ENCODE measurements around the gene NPNT.

The NPNT gene

DNA sequence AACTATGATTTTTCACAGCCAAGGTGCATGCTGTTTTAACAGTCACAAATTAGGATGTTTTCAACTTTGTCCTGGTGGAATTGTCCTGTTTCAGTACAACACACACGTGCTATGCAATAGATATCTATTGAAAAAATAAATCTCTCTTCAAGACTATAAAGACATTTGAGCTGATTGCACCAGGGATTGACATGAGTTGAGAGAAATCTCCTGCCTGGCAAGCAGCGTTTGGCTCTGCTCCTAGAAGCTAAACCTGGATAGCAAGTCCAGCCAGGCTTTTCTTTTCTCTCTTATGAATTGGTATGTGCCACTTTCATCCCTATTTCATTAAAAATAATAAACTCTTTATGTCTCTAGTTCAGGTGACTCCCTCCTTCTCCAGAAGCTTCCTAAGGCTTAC, 16.6 kb upstream of the NPNT start:
- H3K9me3 ChIP-seq (ENCODE audit: control insufficient read depth, insufficient read depth, low read depth, low read length): peaks cover 5% of the 10 kb centered on the region; the same call in 1 of the 2 replicates
- no peak overlapping the region for H3K9ac ChIP-seq (ENCODE audit: low read length)
- H3K27ac ChIP-seq (ENCODE audit: low read depth, low read length): no peak overlapping the region
- no peak overlapping the region for H3K4me3 ChIP-seq (ENCODE audit: low read depth, low read length)
- H3K27me3 ChIP-seq (ENCODE audit: control insufficient read depth, insufficient read depth, low read length): no peaks in the 10 kb centered on the region
- no peaks in the 10 kb centered on the region for H3K4me1 ChIP-seq (ENCODE audit: control insufficient read depth, insufficient read depth, low read length)
- H3K36me3 ChIP-seq (ENCODE audit: control insufficient read depth, insufficient read depth, low read length): no peaks in the 10 kb centered on the region

DNA sequence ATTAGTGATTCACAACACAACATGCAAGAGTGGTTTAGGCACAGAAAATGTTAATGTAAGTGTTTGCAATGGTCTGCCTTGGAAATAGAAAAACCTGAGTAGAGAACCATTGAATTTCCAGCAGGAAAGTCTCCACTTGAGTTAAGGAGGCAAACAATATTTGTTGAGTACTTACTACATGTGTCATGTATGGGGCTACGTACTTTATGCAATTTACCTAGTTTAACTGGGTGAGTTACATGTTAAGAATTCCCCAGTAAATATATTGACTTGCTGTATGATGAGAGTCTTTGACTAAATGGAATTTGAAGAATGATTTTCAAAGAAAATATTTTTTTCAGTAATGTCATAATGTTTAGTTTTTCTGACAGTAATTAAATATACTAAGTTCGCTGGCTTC, 7.8 kb upstream of the NPNT start:
- Histone ChIP-seq H3K9ac (ENCODE audit: low read length) (no peak overlapping the region), H3K27ac (ENCODE audit: low read depth, low read length) (no peak overlapping the region), H3K4me3 (ENCODE audit: low read depth, low read length) (no peak overlapping the region), H3K9me3 (ENCODE audit: control insufficient read depth, insufficient read depth, low read depth, low read length) (no peaks in the 10 kb centered on the region), H3K27me3 (ENCODE audit: control insufficient read depth, insufficient read depth, low read length) (peaks cover 23% of the 10 kb centered on the region), H3K36me3 (ENCODE audit: control insufficient read depth, insufficient read depth, low read length) (no peaks in the 10 kb centered on the region), H3K4me1 (ENCODE audit: control insufficient read depth, insufficient read depth, low read length) (no peaks in the 10 kb centered on the region)

DNA sequence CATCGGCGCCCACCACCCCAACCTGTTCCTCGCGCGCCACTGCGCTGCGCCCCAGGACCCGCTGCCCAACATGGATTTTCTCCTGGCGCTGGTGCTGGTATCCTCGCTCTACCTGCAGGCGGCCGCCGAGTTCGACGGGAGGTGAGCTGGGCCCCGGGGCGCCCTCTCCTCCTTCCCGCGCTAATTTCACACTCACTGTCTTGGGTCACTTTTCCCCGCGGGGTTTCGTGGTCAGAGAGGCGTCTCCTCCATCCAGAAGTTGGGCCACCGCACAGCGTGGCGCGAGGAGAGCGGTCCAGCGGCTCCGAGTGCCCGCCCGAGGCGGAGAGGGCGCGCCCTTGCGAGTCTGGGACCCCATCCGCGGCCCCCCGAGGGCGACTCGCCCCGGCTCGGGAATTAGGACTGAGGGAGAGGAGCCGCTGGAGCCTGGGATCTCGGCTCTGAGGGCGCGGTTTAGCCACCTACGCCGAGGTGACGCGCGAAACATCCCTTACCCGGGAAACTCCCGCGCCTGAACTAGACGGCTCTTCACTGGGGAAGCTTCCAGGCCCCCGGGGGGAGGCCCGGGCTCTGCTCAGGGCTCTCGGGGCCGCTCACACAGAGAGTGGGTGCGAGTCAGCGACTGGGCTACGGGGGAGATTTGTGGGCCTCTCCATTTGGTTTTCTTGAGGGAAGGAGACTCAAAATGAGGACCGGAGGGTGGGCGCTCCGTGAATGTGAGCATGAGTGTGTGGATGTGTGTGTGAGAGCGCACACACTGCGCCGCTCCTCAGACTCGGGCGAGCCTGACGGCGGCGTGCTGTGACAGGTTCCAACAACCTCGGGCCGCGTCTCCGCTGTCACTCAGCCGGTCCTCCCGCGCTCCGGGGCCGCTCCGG, 551 bp downstream of the NPNT start:
- no peaks in the 10 kb centered on the region for H3K9me3 ChIP-seq (ENCODE audit: control insufficient read depth, insufficient read depth, low read depth, low read length)
- no peaks in the 10 kb centered on the region for H3K36me3 ChIP-seq (ENCODE audit: control insufficient read depth, insufficient read depth, low read length)
- peaks cover 5% of the 10 kb centered on the region; the same call in 1 of the 2 replicates for H3K4me1 ChIP-seq (ENCODE audit: control insufficient read depth, insufficient read depth, low read length)
- no peak overlapping the region for H3K27ac ChIP-seq (ENCODE audit: low read depth, low read length)
- H3K4me3 ChIP-seq (ENCODE audit: low read depth, low read length): peak overlapping the region; percentile 66
- no peak overlapping the region for H3K9ac ChIP-seq (ENCODE audit: low read length)
- peaks cover 96% of the 10 kb centered on the region for H3K27me3 ChIP-seq (ENCODE audit: control insufficient read depth, insufficient read depth, low read length)

DNA sequence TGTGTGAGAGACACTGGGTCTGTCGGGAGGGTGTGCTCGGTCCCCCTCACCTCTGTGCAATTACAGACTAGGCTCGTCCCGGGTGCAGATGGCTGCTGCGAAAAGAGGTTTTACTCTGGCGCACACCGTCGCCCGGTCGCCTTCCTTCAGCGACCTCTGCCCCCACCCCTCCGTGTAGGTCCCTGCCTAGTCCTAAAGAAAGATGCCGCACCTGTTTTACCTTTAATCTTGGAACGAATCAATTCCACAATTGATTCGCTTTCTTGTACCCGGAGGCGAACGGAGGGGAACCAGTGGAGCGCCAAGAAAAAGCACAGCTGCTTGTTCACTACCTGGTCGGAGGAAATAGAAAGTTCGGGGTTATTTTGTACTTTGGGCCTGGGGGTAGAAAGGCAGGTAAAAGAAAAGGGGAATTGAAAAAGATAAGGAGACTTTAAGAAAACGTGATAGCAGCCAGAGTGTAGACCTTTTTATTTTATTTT, 1.2 kb downstream of the NPNT start:
- H3K4me3 ChIP-seq (ENCODE audit: low read depth, low read length): peak overlapping the region; percentile 66
- H3K4me1 ChIP-seq (ENCODE audit: control insufficient read depth, insufficient read depth, low read length): peaks cover 5% of the 10 kb centered on the region; the same call in 1 of the 2 replicates
- H3K9ac ChIP-seq (ENCODE audit: low read length): no peak overlapping the region
- H3K27ac ChIP-seq (ENCODE audit: low read depth, low read length): no peak overlapping the region
- no peaks in the 10 kb centered on the region for H3K9me3 ChIP-seq (ENCODE audit: control insufficient read depth, insufficient read depth, low read depth, low read length)
- H3K27me3 ChIP-seq (ENCODE audit: control insufficient read depth, insufficient read depth, low read length): peaks cover 90% of the 10 kb centered on the region
- no peaks in the 10 kb centered on the region for H3K36me3 ChIP-seq (ENCODE audit: control insufficient read depth, insufficient read depth, low read length)

DNA sequence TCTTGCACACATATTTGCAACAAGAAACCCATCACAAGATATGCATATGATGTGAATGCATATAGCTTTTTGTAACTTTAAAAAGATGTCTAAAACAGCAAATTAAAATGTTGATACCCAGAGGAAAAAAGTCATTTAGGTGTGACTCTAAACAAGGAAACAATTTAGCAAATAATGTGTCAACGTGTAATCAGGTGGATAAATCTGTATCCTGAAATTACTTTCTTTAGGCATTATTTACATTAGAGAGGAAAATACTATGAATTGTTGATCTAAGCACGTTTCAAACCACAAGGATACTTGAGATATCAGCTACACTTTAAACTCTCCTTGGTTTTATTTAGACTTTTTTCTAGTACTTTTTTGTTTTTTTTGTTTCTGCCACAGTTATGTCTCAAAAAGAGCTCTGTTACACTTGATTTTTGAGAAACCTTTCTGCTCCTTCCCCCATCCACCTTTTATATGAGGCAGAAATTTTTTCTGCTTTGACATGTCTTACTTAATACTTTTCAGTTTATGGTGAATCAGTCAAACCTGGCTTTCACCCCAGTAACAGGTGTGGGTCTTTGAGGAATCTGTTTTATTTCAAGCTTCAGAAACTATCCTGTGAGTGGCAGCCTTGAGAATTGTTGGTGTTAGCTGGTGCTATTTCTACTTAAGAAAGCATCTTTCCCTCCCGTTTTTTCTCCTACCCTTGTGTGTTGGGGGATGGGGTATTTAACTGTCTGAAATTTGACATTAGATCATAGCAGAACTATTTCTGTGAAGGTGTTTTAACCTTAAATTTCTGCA, 1.9 kb downstream of the NPNT start:
- H3K4me1 ChIP-seq (ENCODE audit: control insufficient read depth, insufficient read depth, low read length): peaks cover 5% of the 10 kb centered on the region; the same call in 1 of the 2 replicates
- no peaks in the 10 kb centered on the region for H3K36me3 ChIP-seq (ENCODE audit: control insufficient read depth, insufficient read depth, low read length)
- H3K27ac ChIP-seq (ENCODE audit: low read depth, low read length): no peak overlapping the region
- peaks cover 83% of the 10 kb centered on the region for H3K27me3 ChIP-seq (ENCODE audit: control insufficient read depth, insufficient read depth, low read length)
- H3K9ac ChIP-seq (ENCODE audit: low read length): no peak overlapping the region
- peak overlapping the region; percentile 66 for H3K4me3 ChIP-seq (ENCODE audit: low read depth, low read length)
- H3K9me3 ChIP-seq (ENCODE audit: control insufficient read depth, insufficient read depth, low read depth, low read length): no peaks in the 10 kb centered on the region

DNA sequence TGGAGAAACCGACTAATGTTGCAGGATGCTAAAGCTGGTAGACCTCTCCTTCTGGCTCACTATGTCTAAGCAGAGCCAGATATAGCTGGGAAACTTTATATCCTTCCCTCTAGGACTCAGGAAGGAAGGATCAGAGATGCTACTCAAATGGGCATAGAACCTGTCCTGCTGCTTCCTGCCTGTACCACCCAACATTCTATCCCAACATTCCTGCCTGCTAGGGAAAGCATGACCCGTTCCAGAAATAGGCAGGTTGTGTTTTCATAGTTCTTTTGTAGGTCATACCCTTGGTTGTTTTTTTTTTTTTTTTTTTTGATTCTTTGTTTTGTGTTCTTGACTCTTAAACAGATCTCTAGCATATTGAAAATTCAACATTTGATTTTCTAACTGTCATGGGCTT, 5.3 kb downstream of the NPNT start:
- no peaks in the 10 kb centered on the region for H3K9me3 ChIP-seq (ENCODE audit: control insufficient read depth, insufficient read depth, low read depth, low read length)

DNA sequence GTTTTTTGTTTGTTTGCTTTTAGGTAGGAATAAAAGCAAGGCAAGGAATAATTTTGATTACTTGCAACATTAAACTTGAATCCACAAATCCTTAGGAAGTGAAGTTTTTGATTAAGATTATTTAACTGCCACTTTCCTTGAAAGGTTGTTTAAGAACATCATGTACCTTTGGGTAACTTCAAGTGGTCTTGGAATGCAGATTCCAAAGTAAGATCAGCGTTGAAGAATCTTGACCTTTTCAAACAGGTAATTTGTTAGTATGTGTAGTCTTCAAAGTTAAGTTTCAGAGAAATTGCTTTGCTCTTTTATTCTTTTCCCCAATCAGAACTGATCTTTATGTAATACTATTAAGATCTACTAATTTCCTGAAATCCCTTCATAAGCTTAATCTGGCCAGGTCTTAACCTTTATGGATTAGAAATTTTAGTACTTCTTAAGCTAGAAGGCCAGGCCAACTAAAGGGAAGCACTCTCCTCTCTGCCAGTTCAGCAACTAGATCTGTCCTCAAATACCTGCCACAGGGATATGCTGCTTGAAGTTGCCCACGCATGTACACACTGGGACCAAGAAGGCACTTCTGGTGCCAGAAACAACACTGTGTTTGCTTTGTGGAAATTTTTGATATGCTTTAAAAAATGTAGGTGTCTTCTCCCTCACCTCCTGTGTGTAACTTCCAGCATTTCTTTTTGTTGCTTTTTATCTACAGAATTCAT, 7.4 kb downstream of the NPNT start:
- no peaks in the 10 kb centered on the region for H3K36me3 ChIP-seq (ENCODE audit: control insufficient read depth, insufficient read depth, low read length)
- no peaks in the 10 kb centered on the region for H3K9me3 ChIP-seq (ENCODE audit: control insufficient read depth, insufficient read depth, low read depth, low read length)
- no peak overlapping the region for H3K4me3 ChIP-seq (ENCODE audit: low read depth, low read length)
- H3K9ac ChIP-seq (ENCODE audit: low read length): no peak overlapping the region
- peaks cover 5% of the 10 kb centered on the region; the same call in 1 of the 2 replicates for H3K4me1 ChIP-seq (ENCODE audit: control insufficient read depth, insufficient read depth, low read length)
- H3K27ac ChIP-seq (ENCODE audit: low read depth, low read length): no peak overlapping the region
- peaks cover 28% of the 10 kb centered on the region for H3K27me3 ChIP-seq (ENCODE audit: control insufficient read depth, insufficient read depth, low read length)

More for the DNA sequence above, 5.3 kb downstream of the NPNT start:
- H3K9ac ChIP-seq (ENCODE audit: low read length): no peak overlapping the region
- H3K27me3 ChIP-seq (ENCODE audit: control insufficient read depth, insufficient read depth, low read length): peaks cover 49% of the 10 kb centered on the region
- H3K27ac ChIP-seq (ENCODE audit: low read depth, low read length): no peak overlapping the region
- no peak overlapping the region for H3K4me3 ChIP-seq (ENCODE audit: low read depth, low read length)
- peaks cover 5% of the 10 kb centered on the region; the same call in 1 of the 2 replicates for H3K4me1 ChIP-seq (ENCODE audit: control insufficient read depth, insufficient read depth, low read length)
- H3K36me3 ChIP-seq (ENCODE audit: control insufficient read depth, insufficient read depth, low read length): no peaks in the 10 kb centered on the region

DNA sequence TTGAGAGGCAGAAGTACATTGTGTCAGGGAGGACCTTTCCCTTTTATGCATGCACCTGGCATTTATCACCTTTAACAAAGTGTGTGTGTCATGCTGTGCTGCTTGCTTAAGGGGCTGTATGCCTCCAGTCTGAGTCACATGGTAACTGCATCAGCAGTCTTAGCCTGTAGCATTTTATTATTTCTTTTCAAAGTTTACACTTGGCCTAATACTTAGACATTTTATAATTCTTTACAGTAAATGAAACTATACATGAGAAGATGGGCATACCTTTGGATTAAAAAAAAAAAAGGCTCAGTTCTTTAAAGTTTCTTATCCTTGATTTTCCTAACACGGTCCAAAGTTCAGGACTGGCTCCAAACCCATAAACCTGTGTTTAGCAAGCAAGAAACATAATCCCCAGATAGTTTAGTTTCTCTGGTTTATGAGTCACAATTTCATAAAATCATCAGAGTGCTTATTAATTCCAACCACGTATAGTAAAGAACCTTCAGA, 14.6 kb downstream of the NPNT start:
- Histone ChIP-seq H3K9me3 (ENCODE audit: control insufficient read depth, insufficient read depth, low read depth, low read length) (no peaks in the 10 kb centered on the region), H3K4me1 (ENCODE audit: control insufficient read depth, insufficient read depth, low read length) (peaks cover 8% of the 10 kb centered on the region; the same call in 1 of the 2 replicates), H3K27ac (ENCODE audit: low read depth, low read length) (no peak overlapping the region), H3K36me3 (ENCODE audit: control insufficient read depth, insufficient read depth, low read length) (no peaks in the 10 kb centered on the region), H3K27me3 (ENCODE audit: control insufficient read depth, insufficient read depth, low read length) (no peaks in the 10 kb centered on the region), H3K9ac (ENCODE audit: low read length) (no peak overlapping the region), H3K4me3 (ENCODE audit: low read depth, low read length) (no peak overlapping the region)

DNA sequence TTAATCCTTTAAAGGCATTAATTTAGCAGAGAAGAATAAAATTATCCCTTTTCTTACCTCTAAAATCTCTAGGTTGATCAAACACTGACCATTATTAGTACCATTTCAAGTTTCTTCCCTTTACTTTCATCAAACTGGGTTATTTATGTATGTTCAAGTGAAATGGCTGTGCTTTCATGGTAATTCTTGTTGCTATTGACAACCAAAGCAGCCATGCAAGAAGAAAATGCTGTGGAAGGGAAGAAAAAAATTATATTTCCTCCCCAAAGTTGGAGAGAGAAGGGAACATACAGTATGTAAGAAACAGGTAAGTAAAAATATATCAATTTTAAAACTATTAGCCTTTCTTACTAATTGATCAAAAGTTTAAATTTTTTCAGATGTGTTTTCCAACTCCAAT, 16.2 kb downstream of the NPNT start:
- H3K36me3 ChIP-seq (ENCODE audit: control insufficient read depth, insufficient read depth, low read length): no peaks in the 10 kb centered on the region
- H3K9ac ChIP-seq (ENCODE audit: low read length): no peak overlapping the region
- H3K9me3 ChIP-seq (ENCODE audit: control insufficient read depth, insufficient read depth, low read depth, low read length): no peaks in the 10 kb centered on the region
- no peak overlapping the region for H3K4me3 ChIP-seq (ENCODE audit: low read depth, low read length)
- H3K27ac ChIP-seq (ENCODE audit: low read depth, low read length): no peak overlapping the region
- H3K27me3 ChIP-seq (ENCODE audit: control insufficient read depth, insufficient read depth, low read length): no peaks in the 10 kb centered on the region
- peaks cover 8% of the 10 kb centered on the region; the same call in 1 of the 2 replicates for H3K4me1 ChIP-seq (ENCODE audit: control insufficient read depth, insufficient read depth, low read length)

DNA sequence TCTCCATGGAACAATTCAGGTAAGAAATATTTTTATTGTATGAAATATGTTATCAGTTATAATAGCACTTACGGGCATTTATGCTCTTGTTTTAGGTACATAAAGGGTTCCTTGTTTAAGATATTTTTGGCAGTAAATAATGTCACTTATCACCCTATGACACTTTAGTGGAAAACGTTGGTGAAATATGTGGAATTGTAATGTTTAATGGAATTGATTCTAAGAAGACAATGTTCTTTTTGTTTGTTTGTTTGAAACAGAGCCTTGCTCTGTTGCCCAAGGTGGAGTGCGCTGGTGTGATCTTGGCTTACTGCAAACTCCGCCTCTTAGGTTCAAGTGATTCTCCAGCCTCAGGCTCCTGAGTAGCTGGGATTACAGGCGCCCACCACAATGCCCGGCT, 17.4 kb downstream of the NPNT start:
- H3K27ac ChIP-seq (ENCODE audit: low read depth, low read length): no peak overlapping the region
- no peaks in the 10 kb centered on the region for H3K27me3 ChIP-seq (ENCODE audit: control insufficient read depth, insufficient read depth, low read length)
- H3K9ac ChIP-seq (ENCODE audit: low read length): no peak overlapping the region
- H3K36me3 ChIP-seq (ENCODE audit: control insufficient read depth, insufficient read depth, low read length): no peaks in the 10 kb centered on the region
- H3K4me1 ChIP-seq (ENCODE audit: control insufficient read depth, insufficient read depth, low read length): peaks cover 8% of the 10 kb centered on the region; the same call in 1 of the 2 replicates
- no peak overlapping the region for H3K4me3 ChIP-seq (ENCODE audit: low read depth, low read length)
- H3K9me3 ChIP-seq (ENCODE audit: control insufficient read depth, insufficient read depth, low read depth, low read length): no peaks in the 10 kb centered on the region
